Lower leg skin (tissue), 3 donors: ENCODE data around the gene AFF4.

Experiments used
- POLR2A ChIP-seq, 2 donors: fragments of 450-650 bp; IDR thresholded peaks; one replicate each; pipeline ENCODE4 v1.6.1; 2016 to 2017; ENCODE audit warnings: antibody characterized with exemption in 2 of 2, mild to moderate bottlenecking in 1 of 2, moderate library complexity in 1 of 2
- TF ChIP-seq, protein P1 (sequence below), 3 donors: fragments of 450-650 bp; IDR thresholded peaks; one replicate each; pipeline ENCODE4 v1.5.1; 2016; ENCODE audit warnings: antibody characterized with exemption in 3 of 3, mild to moderate bottlenecking in 3 of 3, moderate library complexity in 2 of 3

DNA sequence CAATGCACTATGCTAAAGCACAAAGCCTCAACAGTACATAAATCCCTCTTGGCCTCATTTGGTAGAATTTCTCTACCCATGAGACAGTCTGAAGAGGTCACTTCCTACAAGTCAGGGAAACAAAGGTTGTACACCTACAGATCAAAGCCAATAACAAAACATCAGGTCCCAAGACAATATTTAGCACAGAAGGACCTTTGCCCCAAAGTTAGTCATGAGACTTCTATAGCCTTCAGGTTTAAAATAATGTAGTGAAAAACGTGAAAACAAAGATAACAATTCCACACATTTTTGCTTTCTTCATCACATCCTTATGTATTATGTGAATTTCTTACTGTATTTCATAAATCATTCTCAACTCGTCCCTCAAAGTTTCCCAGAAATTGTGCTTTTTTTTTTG, 15.8 kb downstream of the AFF4 start:
- TF ChIP-seq, protein P1, sequence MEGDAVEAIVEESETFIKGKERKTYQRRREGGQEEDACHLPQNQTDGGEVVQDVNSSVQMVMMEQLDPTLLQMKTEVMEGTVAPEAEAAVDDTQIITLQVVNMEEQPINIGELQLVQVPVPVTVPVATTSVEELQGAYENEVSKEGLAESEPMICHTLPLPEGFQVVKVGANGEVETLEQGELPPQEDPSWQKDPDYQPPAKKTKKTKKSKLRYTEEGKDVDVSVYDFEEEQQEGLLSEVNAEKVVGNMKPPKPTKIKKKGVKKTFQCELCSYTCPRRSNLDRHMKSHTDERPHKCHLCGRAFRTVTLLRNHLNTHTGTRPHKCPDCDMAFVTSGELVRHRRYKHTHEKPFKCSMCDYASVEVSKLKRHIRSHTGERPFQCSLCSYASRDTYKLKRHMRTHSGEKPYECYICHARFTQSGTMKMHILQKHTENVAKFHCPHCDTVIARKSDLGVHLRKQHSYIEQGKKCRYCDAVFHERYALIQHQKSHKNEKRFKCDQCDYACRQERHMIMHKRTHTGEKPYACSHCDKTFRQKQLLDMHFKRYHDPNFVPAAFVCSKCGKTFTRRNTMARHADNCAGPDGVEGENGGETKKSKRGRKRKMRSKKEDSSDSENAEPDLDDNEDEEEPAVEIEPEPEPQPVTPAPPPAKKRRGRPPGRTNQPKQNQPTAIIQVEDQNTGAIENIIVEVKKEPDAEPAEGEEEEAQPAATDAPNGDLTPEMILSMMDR (IDR thresholded peaks at IDR 0.05), result no peak
- TF ChIP-seq POLR2A (IDR thresholded peaks at IDR 0.05), result no peak
